HepG2 (cell line): ENCODE data around the gene HECTD4. TPM values are rescaled to one million over a fixed set of nuclear protein-coding genes. Genes with fewer than 3 reads are reported as not detected.
A peak's percentile ranks its signal among the peaks of the same experiment; 100 is the strongest.

Experiments used
- CHD2 ChIP-seq: IDR thresholded peaks from 2 replicates; pipeline ENCODE4 v1.6.1; 2011; ENCODE audit warnings: low read depth, low read length, improper control_type of control experiment
- DRAP1 ChIP-seq: IDR thresholded peaks from 2 replicates; pipeline ENCODE4 v1.6.1; 2016; ENCODE audit warnings: missing genetic modification reagents, missing compliant biosample characterization
- HOXA3 ChIP-seq: sonication (generic); formaldehyde crosslinking; IDR thresholded peaks from 2 replicates; pipeline ENCODE4 v1.5.0; 2020; ENCODE audit warnings: missing genetic modification reagents
- MED1 ChIP-seq: sonication (generic); formaldehyde crosslinking; IDR thresholded peaks from 2 replicates; pipeline ENCODE4 v1.4.0; 2020; ENCODE audit warnings: missing genetic modification reagents
- PCBP1 ChIP-seq: fragments of 200-400 bp; formaldehyde crosslinking; IDR thresholded peaks from 2 replicates; pipeline ENCODE4 v1.6.1; 2017; ENCODE audit warnings: mild to moderate bottlenecking, low read depth, low read length, borderline replicate concordance
- RELA ChIP-seq: sonication (generic); formaldehyde crosslinking; IDR thresholded peaks from 2 replicates; pipeline ENCODE4 v1.4.0; 2020; ENCODE audit warnings: missing genetic modification reagents
- RFX5 ChIP-seq: IDR thresholded peaks from 2 replicates; pipeline ENCODE4 v1.6.1; 2011; ENCODE audit warnings: low read depth, low read length, improper control_type of control experiment
- SATB2 ChIP-seq: sonication (generic); formaldehyde crosslinking; IDR thresholded peaks from 2 replicates; pipeline ENCODE4 v1.5.0; 2020; ENCODE audit warnings: missing genetic modification reagents
- SNAPC2 ChIP-seq: sonication (generic); formaldehyde crosslinking; IDR thresholded peaks from 2 replicates; pipeline ENCODE4 v1.8.1; 2022; ENCODE audit warnings: mild to moderate bottlenecking, missing genetic modification reagents
- THAP9 ChIP-seq: sonication (generic); formaldehyde crosslinking; IDR thresholded peaks from 2 replicates; pipeline ENCODE4; 2020; ENCODE audit warnings: missing genetic modification reagents, mild to moderate bottlenecking, borderline replicate concordance
- WIZ ChIP-seq: sonication (generic); formaldehyde crosslinking; IDR thresholded peaks from 2 replicates; pipeline ENCODE4 v1.5.1; 2020; ENCODE audit warnings: mild to moderate bottlenecking, missing genetic modification reagents
- YY1 ChIP-seq: IDR thresholded peaks from 2 replicates; pipeline ENCODE4 v1.6.1; 2011; ENCODE audit warnings: low read length, low read depth, moderate library complexity, mild to moderate bottlenecking; ENCODE audit not compliant: insufficient read depth, insufficient replicate concordance
- ZFAT ChIP-seq: sonication (generic); formaldehyde crosslinking; conservative IDR thresholded peaks from 2 replicates; pipeline ENCODE4 v1.8.1; 2023; ENCODE audit warnings: missing genetic modification reagents, inconsistent platforms
- ZKSCAN1 ChIP-seq: fragments of 150-350 bp; IDR thresholded peaks from 2 replicates; pipeline ENCODE4 v1.6.1; 2014; ENCODE audit warnings: low read length
- ZNF205 ChIP-seq: IDR thresholded peaks from 2 replicates; pipeline ENCODE4 v1.6.1; 2018; ENCODE audit warnings: missing biosample characterization, missing genetic modification reagents
- ZNF256 ChIP-seq: sonication (generic); formaldehyde crosslinking; conservative IDR thresholded peaks from 2 replicates; pipeline ENCODE4 v1.4.0; 2020; ENCODE audit warnings: missing genetic modification reagents
- ZNF263 ChIP-seq: sonication (generic); formaldehyde crosslinking; IDR thresholded peaks from 2 replicates; pipeline ENCODE4 v1.4.0; 2020; ENCODE audit warnings: missing genetic modification reagents
- ZNF383 ChIP-seq: sonication (generic); formaldehyde crosslinking; IDR thresholded peaks from 2 replicates; pipeline ENCODE4 v1.4.0; 2020; ENCODE audit warnings: missing genetic modification reagents, mild to moderate bottlenecking, borderline replicate concordance
- ZNF652 ChIP-seq: IDR thresholded peaks from 2 replicates; pipeline ENCODE4 v1.6.1; 2016; ENCODE audit warnings: low read depth, borderline replicate concordance
- ZNF781 ChIP-seq: sonication (generic); formaldehyde crosslinking; IDR thresholded peaks from 2 replicates; pipeline ENCODE4 v1.5.1; 2020; ENCODE audit warnings: borderline replicate concordance, mild to moderate bottlenecking, missing genetic modification reagents; ENCODE audit errors: not compliant biosample characterization
- ZNF839 ChIP-seq: sonication (generic); formaldehyde crosslinking; IDR thresholded peaks from 2 replicates; pipeline ENCODE4 v1.4.0; 2020; ENCODE audit warnings: missing genetic modification reagents, mild to moderate bottlenecking, borderline replicate concordance
- ZSCAN22 ChIP-seq: sonication (generic); formaldehyde crosslinking; IDR thresholded peaks from 2 replicates; pipeline ENCODE4 v1.4.0; 2020; ENCODE audit warnings: mild to moderate bottlenecking, missing genetic modification reagents
- ZSCAN29 ChIP-seq: sonication (generic); formaldehyde crosslinking; conservative IDR thresholded peaks from 2 replicates; pipeline ENCODE4 v1.4.0; 2020; ENCODE audit warnings: mild to moderate bottlenecking, missing genetic modification reagents
- ZSCAN30 ChIP-seq: sonication (generic); formaldehyde crosslinking; IDR thresholded peaks from 2 replicates; pipeline ENCODE4 v1.5.0; 2020; ENCODE audit warnings: mild to moderate bottlenecking, missing genetic modification reagents
- ZZZ3 ChIP-seq: sonication (generic); formaldehyde crosslinking; IDR thresholded peaks from 2 replicates; pipeline ENCODE4 v1.4.0; 2020; ENCODE audit warnings: missing genetic modification reagents, mild to moderate bottlenecking, borderline replicate concordance
- polyA plus RNA-seq, 8 experiments: library from polyadenylated mRNA; depleted of rRNA in 3 of 8; stranded (reverse) in 7 of 8; unstranded in 1 of 8; fragments of >200 nt; fragmentation: Illumina TruSeq in 4 of 8; extraction: Trizol in 4 of 8; gene quantifications; 2 replicates each; pipeline versions ENCODE4 v1.2.1 to v1.2.3, GENCODE V29; 2011 to 2016; ENCODE audit warnings: low read depth in 4 of 8, missing spikeins in 1 of 8, mixed read lengths in 1 of 8; ENCODE audit not compliant: insufficient read depth in 1 of 8
- total RNA-seq, 5 experiments: library from RNA; depleted of rRNA; stranded (reverse); fragments of >200 nt; fragmentation: Illumina TruSeq; extraction: Trizol; gene quantifications; 2 replicates each; pipeline ENCODE4 v1.2.3, GENCODE V29; 2016; ENCODE audit warnings: low read depth in 1 of 5
- TF ChIP-seq, protein P1 (sequence below): sonication (generic); formaldehyde crosslinking; IDR thresholded peaks from 2 replicates; pipeline ENCODE4 v1.9.0; 2021; ENCODE audit warnings: missing genetic modification reagents, borderline replicate concordance

HECTD4 gene
- total and polyA plus RNA-seq, 2 of the 13 experiments (the other 11 are each of a cell fraction or from before 2014, with no cell fraction given), result 9.0 to 11.4 TPM

GRCh38 chr12:112125250-112125999 is 256.8 kb downstream of the HECTD4 start, which contains the start of gene TRAFD1 (continued):
- TF ChIP-seq DRAP1 (CRISPR knock-in tag) (peak; percentile 73), ZNF263 (0 out of 2 replicates have a peak, but pooled peaks have one; percentile 35), ZNF205 (CRISPR knock-in tag) (no peak), PCBP1 (0 out of 2 replicates have a peak, but pooled peaks have one; percentile 55), ZZZ3 (CRISPR knock-in tag) (no peak; the same call in 1 of the 2 replicates), ZFAT (CRISPR knock-in tag) (no peak), ZNF839 (CRISPR knock-in tag) (no peak), WIZ (CRISPR knock-in tag) (no peak), YY1 (no peak), CHD2 (peak; percentile 35; the same call in 1 of the 2 replicates), RFX5 (no peak), MED1 (CRISPR knock-in tag) (peak; percentile 29), ZSCAN29 (CRISPR knock-in tag) (peak; percentile 59; the same call in 1 of the 2 replicates), ZNF256 (CRISPR knock-in tag) (0 out of 2 replicates have a peak, but pooled peaks have one; percentile 40), ZSCAN30 (CRISPR knock-in tag) (peak; percentile 81; the same call in 1 of the 2 replicates), ZNF781 (CRISPR knock-in tag) (peak; percentile 50), RELA (CRISPR knock-in tag) (no peak), THAP9 (CRISPR knock-in tag) (peak; percentile 77; the same call in 1 of the 2 replicates), ZNF652 (no peak), ZNF383 (CRISPR knock-in tag) (peak; percentile 88; the same call in 1 of the 2 replicates), SNAPC2 (CRISPR knock-in tag) (no peak), ZSCAN22 (peak; percentile 100), ZKSCAN1 (0 out of 2 replicates have a peak, but pooled peaks have one; percentile 53), HOXA3 (CRISPR knock-in tag) (peak; percentile 69), SATB2 (CRISPR knock-in tag) (no peak)
- TF ChIP-seq, protein P1, sequence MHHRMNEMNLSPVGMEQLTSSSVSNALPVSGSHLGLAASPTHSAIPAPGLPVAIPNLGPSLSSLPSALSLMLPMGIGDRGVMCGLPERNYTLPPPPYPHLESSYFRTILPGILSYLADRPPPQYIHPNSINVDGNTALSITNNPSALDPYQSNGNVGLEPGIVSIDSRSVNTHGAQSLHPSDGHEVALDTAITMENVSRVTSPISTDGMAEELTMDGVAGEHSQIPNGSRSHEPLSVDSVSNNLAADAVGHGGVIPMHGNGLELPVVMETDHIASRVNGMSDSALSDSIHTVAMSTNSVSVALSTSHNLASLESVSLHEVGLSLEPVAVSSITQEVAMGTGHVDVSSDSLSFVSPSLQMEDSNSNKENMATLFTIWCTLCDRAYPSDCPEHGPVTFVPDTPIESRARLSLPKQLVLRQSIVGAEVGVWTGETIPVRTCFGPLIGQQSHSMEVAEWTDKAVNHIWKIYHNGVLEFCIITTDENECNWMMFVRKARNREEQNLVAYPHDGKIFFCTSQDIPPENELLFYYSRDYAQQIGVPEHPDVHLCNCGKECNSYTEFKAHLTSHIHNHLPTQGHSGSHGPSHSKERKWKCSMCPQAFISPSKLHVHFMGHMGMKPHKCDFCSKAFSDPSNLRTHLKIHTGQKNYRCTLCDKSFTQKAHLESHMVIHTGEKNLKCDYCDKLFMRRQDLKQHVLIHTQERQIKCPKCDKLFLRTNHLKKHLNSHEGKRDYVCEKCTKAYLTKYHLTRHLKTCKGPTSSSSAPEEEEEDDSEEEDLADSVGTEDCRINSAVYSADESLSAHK (CRISPR knock-in tag), result no peak
